HT-29 (cell line): ENCODE data around the gene FXR2. TPM values are rescaled to one million over a fixed set of nuclear protein-coding genes. Genes with fewer than 3 reads are reported as not detected.
"Not testable (repeated sequence)": the region's sequence is repeated elsewhere in the genome, so short reads cannot be mapped to it uniquely, and the experiment has no call there.

Experiments
- DNase-seq: peaks from one replicate; pipeline ENCODE4 v3.0.0-alpha.2; 2015; ENCODE audit warnings: low spot score
- total RNA-seq: library from RNA; depleted of rRNA; stranded (reverse); fragments of >200 nt; shearing (Covaris generic); gene quantifications from 2 replicates; pipeline ENCODE4 v1.2.3, GENCODE V29; 2014; rRNA removed

The FXR2 gene
- 23.8 and 30.3 TPM in 2 replicates for total RNA-seq

DNA sequence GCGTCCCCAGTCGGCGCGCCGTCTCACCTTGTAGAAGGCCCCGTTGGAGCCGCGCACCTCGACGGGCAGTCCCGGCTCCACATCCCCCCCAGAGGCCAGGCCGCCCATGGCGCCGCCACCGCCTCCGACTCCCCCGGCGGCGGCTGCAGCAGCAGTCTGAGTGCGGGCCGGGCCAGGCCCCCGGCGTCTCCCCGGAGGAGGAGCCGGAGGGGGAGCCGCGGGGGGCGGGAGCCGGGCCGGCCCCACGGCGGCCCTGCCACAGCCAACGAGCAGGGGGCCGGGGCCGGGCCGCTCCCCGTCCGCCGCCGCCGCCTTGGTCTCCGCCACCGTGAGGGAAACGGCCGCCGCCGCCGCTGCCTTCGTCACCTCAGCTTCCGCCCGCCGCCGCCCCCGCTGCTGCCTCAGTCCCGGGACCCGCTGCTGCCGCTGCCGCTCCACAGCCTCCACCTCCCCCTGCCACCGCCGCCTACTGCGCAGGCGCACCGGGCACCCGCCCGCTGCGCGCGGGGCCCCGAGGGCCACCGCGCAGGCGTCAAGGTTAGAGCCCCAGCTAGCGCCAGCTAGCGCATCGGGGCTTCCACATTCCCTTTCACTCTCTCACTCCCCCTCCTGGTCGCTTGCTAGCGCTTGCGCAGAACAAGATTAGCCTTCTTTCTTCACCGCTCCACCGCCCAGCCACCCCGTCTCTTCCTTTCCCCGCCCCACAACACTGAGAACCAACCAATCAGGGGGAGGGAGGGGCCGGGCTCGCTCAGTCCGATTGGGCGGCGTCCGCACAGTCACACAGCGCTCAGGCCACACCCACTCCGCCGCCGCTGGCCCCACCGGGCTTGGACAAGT is at the start of gene FXR2:
TSS of gene FXR2 (minus strand) at position 473 of the 840 bp plus-strand sequence. CDS start at position 108, 365 bp downstream.
- DNase-seq: peak; percentile 97

DNA sequence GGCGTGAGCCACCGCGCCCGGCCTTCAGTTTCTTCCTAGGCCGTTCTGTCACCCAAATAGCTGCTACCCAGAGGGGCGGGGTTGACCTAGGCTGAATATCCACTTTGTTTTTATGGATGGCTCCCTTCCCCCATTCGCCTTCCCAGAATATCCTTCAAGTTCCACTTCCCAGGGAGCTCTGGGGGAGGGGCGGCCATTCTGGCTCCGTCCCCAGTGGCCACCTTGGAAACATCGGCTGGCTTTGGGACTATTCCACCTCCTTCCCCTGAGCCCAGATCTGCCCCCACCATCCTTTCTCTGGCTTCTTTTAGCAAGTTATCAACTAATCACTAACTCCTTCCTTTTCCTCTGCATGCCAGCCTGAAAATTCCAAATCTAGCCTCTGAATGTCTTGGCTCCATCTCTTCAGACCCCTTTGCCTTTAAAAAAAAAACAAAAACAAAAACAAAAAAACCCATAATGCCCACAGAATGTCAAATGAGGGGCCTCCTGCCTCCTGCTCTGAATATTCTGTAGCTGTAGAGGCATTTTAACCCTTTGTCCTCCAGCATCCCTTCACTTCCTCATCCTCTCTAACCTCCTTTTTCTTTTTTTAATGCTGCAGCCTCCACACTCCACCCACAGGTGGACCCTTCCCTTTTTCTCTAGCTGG is 42.4 kb upstream of the FXR2 start:
- DNase-seq: no peak

DNA sequence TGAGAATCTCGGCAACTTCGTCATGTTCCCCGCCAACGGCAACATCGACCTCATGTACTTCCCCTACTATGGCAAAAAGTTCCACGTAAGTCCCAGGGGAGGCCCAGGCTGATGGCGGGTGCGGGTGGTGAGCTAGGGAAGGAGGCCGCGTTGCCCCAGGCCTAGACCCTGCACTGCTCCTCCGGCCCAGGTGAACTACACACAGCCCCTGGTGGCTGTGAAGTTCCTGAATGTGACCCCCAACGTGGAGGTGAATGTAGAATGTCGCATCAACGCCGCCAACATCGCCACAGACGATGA is 40.8 kb upstream of the FXR2 start:
- no peak for DNase-seq

DNA sequence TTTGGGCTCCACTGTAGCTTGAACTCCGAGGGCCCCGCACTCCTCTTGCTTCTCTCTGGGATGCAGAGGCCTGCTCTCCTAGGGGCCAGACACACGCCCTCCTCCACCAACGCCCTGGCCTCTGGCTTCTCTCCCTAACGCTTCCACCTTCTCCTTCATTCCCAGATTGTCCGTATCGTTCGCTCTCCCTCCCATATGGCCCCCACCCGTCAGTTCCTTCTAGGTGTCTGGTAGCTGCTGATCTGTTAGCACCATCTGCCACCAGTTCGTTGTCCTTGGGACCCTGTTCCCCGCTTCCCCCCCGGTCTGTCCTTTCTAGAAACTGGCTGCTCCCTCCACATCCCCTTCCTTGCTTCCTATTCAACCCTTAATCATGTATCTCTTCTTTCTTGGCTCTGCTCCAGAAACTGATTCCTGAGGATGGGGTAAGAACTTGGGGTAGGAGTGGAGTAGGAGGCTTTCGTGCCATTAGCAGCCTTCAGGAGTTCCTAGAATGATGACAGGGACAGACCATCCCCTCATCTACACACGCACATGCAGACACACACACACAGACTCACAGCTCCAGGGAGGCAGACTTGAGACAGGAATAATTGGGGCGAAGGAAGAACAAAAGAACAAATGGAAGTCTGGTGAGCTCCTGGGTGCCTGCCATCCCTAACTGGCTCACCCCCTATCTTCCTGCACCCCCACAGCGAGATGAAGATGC is 40.3 kb upstream of the FXR2 start:
- DNase-seq: no peak

DNA sequence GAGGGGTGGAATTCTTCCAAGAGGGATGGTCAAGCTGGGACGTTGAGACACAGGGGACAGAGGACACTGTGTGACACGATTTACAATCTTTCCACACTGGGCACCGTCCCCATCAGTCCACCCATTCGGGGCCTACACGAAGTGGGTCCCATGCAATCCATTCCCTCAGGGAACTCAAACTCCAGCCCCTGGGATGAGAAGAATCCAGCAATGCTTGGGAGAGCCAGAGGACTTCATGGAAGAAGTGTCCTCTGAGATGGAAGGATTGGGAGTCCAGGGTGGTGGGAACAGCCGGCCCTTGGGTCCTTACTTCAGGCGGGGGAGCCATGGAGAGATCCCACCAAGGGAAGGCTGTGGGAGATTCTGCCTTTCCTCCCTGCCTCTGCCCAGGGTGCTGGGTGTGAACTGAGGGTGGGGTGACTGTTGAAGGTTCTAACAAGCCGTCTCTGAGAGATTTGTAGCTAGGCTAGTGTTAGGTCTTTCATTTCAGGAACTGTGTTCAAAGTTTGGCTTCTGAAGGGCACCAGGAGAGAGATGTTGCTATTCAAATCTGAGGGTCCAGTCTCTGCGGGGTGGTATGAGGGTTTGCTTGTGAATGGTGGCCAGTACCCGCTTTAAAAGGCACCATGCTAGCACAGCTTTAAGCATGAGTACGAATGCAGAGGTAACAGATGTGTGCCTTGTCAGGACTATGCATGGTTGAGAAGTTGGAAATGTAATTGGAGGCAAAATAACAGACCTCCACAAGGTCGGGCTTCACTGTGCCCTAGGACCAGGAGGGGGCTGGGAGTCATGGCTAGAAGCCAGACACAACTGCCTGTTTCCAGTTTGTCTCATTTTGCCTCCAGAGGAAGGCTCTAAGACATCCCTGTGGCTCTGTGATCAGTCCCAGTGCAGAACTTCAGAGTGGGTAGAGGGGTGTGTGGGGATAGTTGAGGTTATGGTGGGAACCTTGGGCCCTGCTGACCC is 38.0 kb upstream of the FXR2 start:
- DNase-seq: no peak

DNA sequence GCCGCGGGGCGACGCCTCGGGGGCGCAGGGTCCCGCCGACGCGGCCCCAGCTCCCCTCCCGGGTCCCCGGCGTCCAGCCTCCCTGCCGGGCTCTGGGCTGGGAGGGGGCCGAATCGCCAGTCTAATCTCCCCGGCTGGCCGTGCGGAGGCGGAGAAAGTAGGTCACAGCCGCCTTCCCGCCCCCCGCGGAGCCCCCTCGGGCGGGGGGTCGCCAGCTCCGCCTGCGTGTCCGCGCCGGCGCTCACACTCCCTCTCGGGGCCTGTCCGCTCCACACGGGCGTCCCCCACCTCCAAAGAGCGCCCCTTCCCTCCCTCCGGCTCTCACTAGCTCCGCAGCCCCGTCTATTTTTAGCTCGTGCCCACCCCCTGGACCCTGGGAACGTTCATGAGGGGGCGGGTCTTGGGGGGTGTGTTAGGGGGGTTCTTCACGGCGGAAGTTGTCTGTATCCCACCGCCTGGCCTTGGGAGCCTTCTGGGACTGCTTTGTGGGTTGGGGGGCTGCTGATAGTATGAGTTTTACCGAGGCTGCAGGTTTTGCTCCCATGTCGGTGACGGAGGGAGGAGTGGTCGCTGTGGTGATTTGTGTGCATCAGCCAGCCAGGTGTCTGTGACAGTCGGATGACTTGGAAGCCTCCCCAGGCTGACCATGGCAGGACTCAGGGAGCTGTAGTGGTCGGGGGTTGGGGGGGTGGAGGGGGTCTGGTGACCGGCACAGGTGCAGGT is 37.1 kb upstream of the FXR2 start:
- no peak for DNase-seq

DNA sequence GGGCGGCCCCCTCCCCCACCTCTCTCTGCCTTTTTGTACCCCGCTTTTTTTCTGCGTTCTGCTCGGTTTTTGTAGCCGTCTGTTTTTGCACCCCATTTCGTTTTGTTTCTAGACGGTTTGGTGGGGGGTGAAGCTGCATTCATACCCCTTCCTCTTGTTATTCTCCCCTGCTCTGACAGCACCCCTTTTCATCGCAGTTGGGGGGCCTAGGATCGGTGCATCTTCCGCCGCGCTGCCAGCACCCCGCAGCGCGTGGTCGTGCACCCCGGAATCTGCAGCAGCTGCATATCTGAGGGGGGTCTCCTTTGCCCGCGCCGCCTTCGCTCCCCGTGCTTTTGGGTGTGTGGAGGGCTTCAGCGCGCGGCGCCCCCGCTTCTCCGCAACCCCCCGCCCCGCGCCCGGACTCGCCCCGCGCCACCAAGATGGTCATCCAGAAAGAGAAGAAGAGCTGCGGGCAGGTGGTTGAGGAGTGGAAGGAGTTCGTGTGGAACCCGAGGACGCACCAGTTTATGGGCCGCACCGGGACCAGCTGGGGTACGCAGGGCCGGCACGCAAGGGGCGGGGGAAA is 36.5 kb upstream of the FXR2 start:
- no peak for DNase-seq

DNA sequence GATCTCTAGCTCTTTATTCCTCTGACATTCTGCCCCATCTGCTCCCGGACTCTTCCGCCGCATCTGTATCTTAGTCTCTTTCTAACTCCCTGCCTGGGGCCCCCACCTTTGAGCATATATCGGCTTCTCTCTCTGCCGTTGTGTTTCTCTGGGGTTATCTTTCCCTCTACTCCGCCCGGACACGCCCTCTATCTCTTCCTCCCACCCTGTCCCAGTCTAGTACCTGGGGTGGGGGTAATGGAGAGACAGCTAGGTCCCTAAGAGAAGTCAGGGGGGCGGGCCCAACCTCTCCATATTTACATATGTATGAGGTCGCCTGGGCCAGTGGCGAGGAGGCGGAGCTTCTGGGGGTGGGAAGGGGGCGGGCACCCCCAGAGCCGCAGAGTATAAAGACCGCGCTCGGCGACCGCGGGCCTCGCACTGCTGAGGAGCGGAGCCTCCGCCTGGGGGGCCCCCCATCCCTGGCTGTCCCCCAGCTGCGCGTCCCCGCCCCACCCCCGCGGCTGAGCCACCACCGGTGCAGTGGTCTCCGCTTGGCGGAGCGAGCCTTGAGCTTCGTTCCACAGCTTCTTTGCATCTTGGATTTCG is 35.9 kb upstream of the FXR2 start, which contains the start of gene ATP1B2:
TSS of gene ATP1B2 (plus strand) at position 418 of the 588 bp plus-strand sequence. CDS start 593 bp downstream, outside the sequence.
- peak; percentile 10 for DNase-seq

DNA sequence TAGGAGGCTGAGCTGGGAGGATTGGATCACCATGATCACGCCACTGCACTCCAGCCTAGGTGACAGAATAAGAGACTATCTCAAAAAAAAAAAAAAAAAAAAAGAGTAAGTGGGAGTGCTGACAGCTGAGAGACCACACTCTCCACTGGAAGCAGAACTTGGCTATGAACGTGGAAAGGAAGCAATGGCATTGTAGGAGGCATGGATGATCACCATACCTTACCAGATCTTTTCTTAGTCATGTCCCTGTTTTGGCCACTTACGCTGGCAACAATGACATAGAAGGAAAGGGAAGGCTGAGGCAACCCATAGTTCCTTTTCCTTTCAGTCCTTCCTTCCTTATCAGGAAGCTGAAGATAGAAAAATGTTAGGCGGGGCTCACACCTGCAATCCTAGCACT is 32.3 kb upstream of the FXR2 start:
- DNase-seq: no peak

DNA sequence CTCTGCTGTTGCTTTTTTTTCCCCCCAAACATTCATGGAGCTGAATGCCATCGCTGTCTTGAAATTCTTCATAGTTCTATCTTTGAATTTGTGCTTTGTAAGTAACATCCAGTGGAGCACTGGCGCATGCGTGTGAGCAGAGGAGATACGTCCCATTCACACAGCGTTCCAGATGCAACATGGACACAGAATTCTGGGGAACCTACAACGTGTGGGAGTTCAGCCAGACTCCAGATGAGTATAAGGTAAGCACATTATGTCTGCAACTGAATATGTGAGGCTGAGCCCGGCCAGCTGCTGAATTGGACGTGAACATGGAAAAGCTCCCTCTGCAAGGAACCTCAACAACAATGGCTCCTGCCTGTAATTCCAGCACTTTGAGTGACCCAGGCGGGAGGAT is 31.8 kb upstream of the FXR2 start:
- DNase-seq: no peak

DNA sequence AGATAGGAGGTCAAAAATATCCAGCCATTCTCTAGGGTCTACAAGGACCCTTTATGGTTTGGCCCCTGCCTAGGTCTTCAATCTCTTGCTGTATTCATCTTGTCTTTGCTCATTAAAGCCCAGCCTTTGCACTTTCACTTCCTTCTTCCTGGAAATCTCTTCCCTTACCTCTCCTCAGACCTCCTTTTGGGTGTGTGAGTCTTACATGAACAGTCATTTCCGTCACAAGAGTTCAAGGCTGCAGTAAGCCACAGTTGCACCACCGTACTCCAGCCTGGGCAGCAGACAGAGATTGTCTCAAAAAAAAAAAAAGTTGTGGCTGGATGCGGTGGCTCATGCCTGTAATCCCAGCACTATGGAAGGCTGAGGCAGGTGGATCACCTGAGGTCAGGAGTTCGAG is 30.1 kb upstream of the FXR2 start:
- DNase-seq: no peak

DNA sequence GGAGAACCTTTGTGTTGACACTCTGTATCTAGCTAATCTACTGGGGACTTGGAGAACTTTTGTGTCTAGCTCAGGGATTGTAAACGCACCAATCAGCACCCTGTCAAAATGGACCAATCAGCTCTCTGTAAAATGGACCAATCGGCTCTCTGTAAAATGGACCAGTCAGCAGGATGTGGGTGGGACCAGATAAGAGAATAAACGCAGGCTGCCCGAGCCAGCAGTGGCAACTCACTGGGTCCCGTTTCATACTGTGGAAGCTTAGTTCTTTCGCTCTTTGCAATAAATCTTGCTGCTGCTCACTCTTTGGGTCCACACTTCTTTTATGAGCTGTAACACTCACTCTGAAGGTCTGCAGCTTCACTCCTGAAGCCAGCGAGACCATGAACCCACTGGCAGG is 26.9 kb upstream of the FXR2 start:
- DNase-seq: not testable (repeated sequence)

DNA sequence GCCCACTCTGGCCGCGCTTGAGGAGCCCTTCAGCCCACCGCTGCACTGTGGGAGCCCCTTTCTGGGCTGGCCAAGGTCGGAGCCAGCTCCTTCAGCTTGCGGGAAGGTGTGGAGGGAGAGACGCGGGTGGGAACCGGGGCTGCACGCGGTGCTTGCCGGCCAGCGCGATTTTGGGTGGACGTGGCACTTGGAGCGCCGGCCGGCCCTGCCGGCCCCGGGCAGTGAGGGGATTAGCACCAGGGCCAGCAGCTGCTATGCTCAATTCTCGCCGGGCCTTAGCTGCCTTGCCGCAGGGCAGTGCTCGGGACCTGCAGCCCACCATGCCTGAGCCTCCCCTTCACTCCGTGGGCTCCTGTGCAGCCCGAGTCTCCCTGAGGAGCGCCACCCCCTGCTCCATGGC is 26.1 kb upstream of the FXR2 start:
- DNase-seq: no peak

DNA sequence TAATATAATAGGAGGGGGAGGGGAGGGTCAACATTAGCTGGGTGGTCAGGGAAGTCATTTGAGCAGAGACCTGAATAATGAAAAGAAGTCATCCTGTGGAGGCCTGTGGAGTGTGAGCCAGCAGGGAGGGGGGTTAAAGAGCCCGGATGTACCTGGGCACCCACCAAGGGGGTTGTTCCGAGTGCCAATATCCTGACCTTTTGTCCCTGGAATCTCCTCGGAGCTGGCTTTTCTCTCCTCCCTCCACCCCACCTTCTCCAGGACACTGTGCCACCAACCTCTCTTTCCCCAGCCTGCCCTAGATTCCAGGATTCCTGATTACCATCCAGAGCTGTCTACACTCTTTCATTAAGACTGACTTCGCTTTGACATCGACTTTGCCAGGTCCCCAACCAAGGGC is 21.5 kb upstream of the FXR2 start:
- no peak for DNase-seq

DNA sequence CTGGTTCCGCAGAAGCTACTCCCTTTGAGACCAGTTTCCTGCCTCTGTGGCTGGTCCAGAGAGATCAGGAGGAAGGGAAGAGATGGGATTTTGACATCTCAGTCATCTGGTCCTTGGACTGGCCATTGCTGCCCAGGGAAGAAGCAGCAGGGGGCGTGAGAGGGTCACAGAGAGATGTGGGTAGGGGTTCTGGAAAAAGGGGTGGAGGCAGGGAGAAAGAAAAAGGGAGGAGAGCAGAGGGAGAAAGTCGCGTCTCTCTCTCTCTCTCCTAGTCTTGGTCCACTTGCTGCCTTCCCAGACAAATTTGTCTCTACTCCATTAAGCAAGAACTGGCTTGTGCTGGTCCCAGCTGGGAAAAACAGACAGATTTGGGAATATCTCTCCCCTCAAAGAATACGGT is 19.7 kb upstream of the FXR2 start:
- DNase-seq: peak; percentile 20

DNA sequence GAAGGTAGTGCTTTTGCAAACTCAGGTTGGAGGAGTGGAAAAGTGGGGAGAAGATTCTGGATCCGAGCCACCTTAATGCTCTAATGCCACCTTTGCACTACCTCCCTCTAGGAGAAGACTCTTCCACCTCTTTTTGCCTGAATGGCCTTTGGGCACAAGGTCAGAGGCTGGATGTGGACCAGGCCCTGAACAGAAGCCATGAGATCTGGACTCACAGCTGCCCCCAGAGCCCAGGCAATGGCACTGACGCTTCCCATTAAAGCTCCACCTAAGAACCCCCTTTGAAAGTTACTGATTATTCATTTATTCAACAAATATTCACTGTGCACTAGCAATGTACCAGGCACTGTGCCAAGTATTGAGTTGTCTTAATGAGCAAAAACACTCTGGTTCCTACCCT is 18.4 kb upstream of the FXR2 start:
- no peak for DNase-seq

DNA sequence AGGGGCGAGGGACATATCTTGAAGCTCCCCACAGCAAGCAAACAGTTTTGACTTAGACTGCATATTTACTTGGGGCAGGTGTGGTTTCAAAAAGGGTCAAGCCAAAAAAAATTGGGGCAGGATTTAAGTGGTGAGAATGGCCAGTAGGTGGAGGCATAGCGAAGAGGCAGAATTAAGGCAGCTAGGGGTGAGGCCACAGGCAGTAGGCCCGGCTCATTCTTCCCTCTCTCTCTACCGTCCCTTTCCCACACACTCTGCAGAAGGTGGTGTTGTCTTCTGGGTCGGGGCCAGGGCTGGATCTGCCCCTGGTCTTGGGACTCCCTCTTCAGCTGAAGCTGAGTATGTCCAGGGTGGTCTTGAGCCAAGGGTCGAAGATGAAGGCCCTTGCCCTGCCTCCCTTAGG is 17.8 kb upstream of the FXR2 start:
- DNase-seq: peak; percentile 25

DNA sequence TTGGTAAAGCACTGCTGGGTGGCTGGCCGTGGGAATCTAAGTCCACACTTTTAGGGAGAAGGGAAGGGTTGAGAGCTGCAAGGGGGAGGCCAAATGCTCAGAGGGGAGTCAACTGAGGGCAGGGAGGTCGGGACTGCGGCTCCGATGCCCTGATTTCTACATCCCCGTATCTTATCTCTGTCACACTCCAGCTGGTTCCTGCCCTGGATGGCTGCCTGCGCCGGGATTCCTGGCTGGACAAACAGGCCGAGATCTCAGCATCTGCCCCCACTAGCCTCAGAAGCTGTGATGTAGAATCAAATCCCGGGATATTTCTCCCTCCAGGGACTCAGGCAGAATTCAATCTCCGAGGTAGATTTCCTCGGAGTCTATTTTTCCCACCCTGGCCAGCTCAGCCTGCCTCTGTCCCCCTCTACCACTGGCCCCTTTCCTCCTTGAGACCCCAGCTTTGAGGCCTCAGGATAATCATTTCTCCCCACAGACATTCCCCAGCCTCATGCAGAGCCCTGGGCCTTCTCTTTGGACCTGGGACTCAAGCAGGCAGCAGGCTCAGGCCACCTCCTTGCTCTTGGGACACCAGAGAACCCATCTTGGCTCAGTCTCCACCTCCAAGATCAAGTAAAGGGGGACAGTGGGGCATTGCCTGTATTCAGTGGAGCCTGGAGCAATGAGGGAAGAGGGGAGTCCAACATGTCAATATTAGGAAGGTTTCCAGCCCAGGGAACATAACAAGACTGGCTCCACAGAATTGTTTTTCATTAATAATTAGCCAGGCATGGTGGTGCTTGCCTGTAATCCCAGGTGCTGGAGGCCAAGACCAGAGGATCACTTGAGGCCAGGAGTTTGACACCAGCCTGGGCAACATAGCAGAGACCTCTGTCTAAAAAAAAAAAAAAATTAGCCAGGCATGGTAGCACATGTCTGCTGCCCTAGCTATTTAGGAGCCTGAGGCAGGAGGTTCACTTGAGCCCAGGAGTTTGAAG is 17.0 kb upstream of the FXR2 start:
- DNase-seq: no peak
